ENCODE data around the gene CAMK1G.

CAMK1G gene

GRCh38 chr1:209619696-209620486, 36.4 kb downstream of the CAMK1G start:
- DNase-seq (ENCODE audit: low read depth in 2 of 2) = no peak

GRCh38 chr1:209620487-209620884, 37.0 kb downstream of the CAMK1G start:
- no peak for DNase-seq (ENCODE audit: low read depth in 2 of 2)

GRCh38 chr1:209621286-209621685, 37.8 kb downstream of the CAMK1G start:
- DNase-seq (ENCODE audit: low read depth in 2 of 2) = no peak

- DNase-seq (ENCODE audit: low read depth in 2 of 2) = no peak
These were observed 38.5 kb downstream of the CAMK1G start for GRCh38 chr1:209621741-209622655.

- DNase-seq (ENCODE audit: low read depth in 2 of 2) = no peak
These were observed 39.6 kb downstream of the CAMK1G start for GRCh38 chr1:209622841-209623829.

GRCh38 chr1:209624558-209625549, 41.3 kb downstream of the CAMK1G start:
- no peak for DNase-seq (ENCODE audit: low read depth in 2 of 2)

- no peak for DNase-seq (ENCODE audit: low read depth in 2 of 2)
These were observed 42.3 kb downstream of the CAMK1G start for GRCh38 chr1:209625791-209626285.

GRCh38 chr1:209626346-209627026, 43.0 kb downstream of the CAMK1G start:
- DNase-seq (ENCODE audit: low read depth in 2 of 2) = no peak

GRCh38 chr1:209627027-209627731, 43.7 kb downstream of the CAMK1G start:
- no peak for DNase-seq (ENCODE audit: low read depth in 2 of 2)

- DNase-seq (ENCODE audit: low read depth in 2 of 2) = peak in 1 of 2 experiments; percentile 14
These were observed 44.2 kb downstream of the CAMK1G start for GRCh38 chr1:209627732-209628196.

- DNase-seq (ENCODE audit: low read depth in 2 of 2) = no peak
These were observed 45.2 kb downstream of the CAMK1G start for GRCh38 chr1:209628618-209629299.

- DNase-seq (ENCODE audit: low read depth in 2 of 2) = no peak
These were observed 46.3 kb downstream of the CAMK1G start for GRCh38 chr1:209629621-209630382.

- DNase-seq (ENCODE audit: low read depth in 2 of 2) = no peak
These were observed 47.1 kb downstream of the CAMK1G start for GRCh38 chr1:209630383-209631225.

GRCh38 chr1:209633335-209633997, 50.0 kb downstream of the CAMK1G start:
- DNase-seq (ENCODE audit: low read depth in 2 of 2) = peak; percentile 26 to 39

- no peak for DNase-seq (ENCODE audit: low read depth in 2 of 2)
These were observed 50.7 kb downstream of the CAMK1G start for GRCh38 chr1:209634005-209634737.
